ENCODE results near the gene BACE1.
A peak's percentile ranks its signal among the peaks of the same experiment; 100 is the strongest.
"Not testable (repeated sequence)": the region's sequence is repeated elsewhere in the genome, so short reads cannot be mapped to it uniquely, and the experiment has no call there.

Gene BACE1

GRCh38 chr11:117269856-117270255 is 46.2 kb downstream of the BACE1 start:
- Histone ChIP-seq H3K4me3 (ENCODE audit: low read length) (no peak overlapping the region), H3K4me2 (ENCODE audit: low read length) (no peak overlapping the region), H3K9me3 (replicated peaks; ENCODE audit: low read length) (no peaks in the 10 kb centered on the region), H3K27me3 (ENCODE audit: control insufficient read depth, insufficient read depth, low read length) (no peaks in the 10 kb centered on the region), H3K36me3 (ENCODE audit: insufficient read depth, low read length) (no peaks in the 10 kb centered on the region), H3K9ac (ENCODE audit: low read depth, low read length) (no peak overlapping the region), H3K4me1 (ENCODE audit: control insufficient read depth, insufficient read depth, low read length) (peaks cover 10% of the 10 kb centered on the region)

GRCh38 chr11:117265745-117266144 is 50.3 kb downstream of the BACE1 start:
- Histone ChIP-seq H3K36me3 (ENCODE audit: insufficient read depth, low read length) (no peaks in the 10 kb centered on the region), H3K9me3 (replicated peaks; ENCODE audit: low read length) (no peaks in the 10 kb centered on the region), H3K9ac (ENCODE audit: low read depth, low read length) (no peak overlapping the region), H3K4me1 (ENCODE audit: control insufficient read depth, insufficient read depth, low read length) (no peaks in the 10 kb centered on the region), H3K27me3 (ENCODE audit: control insufficient read depth, insufficient read depth, low read length) (no peaks in the 10 kb centered on the region), H3K4me2 (ENCODE audit: low read length) (no peak overlapping the region), H3K4me3 (ENCODE audit: low read length) (no peak overlapping the region)

GRCh38 chr11:117264624-117265323 is 51.3 kb downstream of the BACE1 start:
- not testable (repeated sequence) for H3K36me3 ChIP-seq (ENCODE audit: insufficient read depth, low read length); H3K4me3 ChIP-seq (ENCODE audit: low read length); H3K4me2 ChIP-seq (ENCODE audit: low read length); H3K9me3 ChIP-seq (replicated peaks; ENCODE audit: low read length); H3K9ac ChIP-seq (ENCODE audit: low read depth, low read length); H3K4me1 ChIP-seq (ENCODE audit: control insufficient read depth, insufficient read depth, low read length); H3K27me3 ChIP-seq (ENCODE audit: control insufficient read depth, insufficient read depth, low read length)

- H3K27me3 ChIP-seq (ENCODE audit: control insufficient read depth, insufficient read depth, low read length), result no peaks in the 10 kb centered on the region
These were observed 56.6 kb downstream of the BACE1 start for GRCh38 chr11:117259417-117259816.

GRCh38 chr11:117258576-117258975 is 57.5 kb downstream of the BACE1 start:
- Histone ChIP-seq H3K4me2 (ENCODE audit: low read length) (no peak overlapping the region), H3K27me3 (ENCODE audit: control insufficient read depth, insufficient read depth, low read length) (no peaks in the 10 kb centered on the region), H3K9ac (ENCODE audit: low read depth, low read length) (no peak overlapping the region), H3K9me3 (replicated peaks; ENCODE audit: low read length) (no peaks in the 10 kb centered on the region), H3K4me3 (ENCODE audit: low read length) (no peak overlapping the region), H3K4me1 (ENCODE audit: control insufficient read depth, insufficient read depth, low read length) (peaks cover 11% of the 10 kb centered on the region), H3K36me3 (ENCODE audit: insufficient read depth, low read length) (peaks cover 2% of the 10 kb centered on the region)

More at GRCh38 chr11:117259417-117259816, 56.6 kb downstream of the BACE1 start:
- Histone ChIP-seq H3K4me2 (ENCODE audit: low read length) (peak overlapping the region; percentile 38), H3K36me3 (ENCODE audit: insufficient read depth, low read length) (no peaks in the 10 kb centered on the region), H3K9ac (ENCODE audit: low read depth, low read length) (no peak overlapping the region), H3K9me3 (replicated peaks; ENCODE audit: low read length) (no peaks in the 10 kb centered on the region), H3K4me1 (ENCODE audit: control insufficient read depth, insufficient read depth, low read length) (peaks cover 11% of the 10 kb centered on the region), H3K4me3 (ENCODE audit: low read length) (no peak overlapping the region)

- Histone ChIP-seq H3K9me3 (replicated peaks; ENCODE audit: low read length) (no peaks in the 10 kb centered on the region), H3K4me3 (ENCODE audit: low read length) (no peak overlapping the region), H3K4me1 (ENCODE audit: control insufficient read depth, insufficient read depth, low read length) (peaks cover 11% of the 10 kb centered on the region), H3K27me3 (ENCODE audit: control insufficient read depth, insufficient read depth, low read length) (no peaks in the 10 kb centered on the region), H3K36me3 (ENCODE audit: insufficient read depth, low read length) (peaks cover 2% of the 10 kb centered on the region), H3K4me2 (ENCODE audit: low read length) (no peak overlapping the region), H3K9ac (ENCODE audit: low read depth, low read length) (no peak overlapping the region)
These were observed 59.5 kb downstream of the BACE1 start for GRCh38 chr11:117256573-117256972.

GRCh38 chr11:117255966-117256365 is 60.1 kb downstream of the BACE1 start:
- peaks cover 2% of the 10 kb centered on the region for H3K36me3 ChIP-seq (ENCODE audit: insufficient read depth, low read length)

GRCh38 chr11:117251506-117251905 is 64.5 kb downstream of the BACE1 start:
- Histone ChIP-seq H3K4me1 (ENCODE audit: control insufficient read depth, insufficient read depth, low read length) (no peaks in the 10 kb centered on the region), H3K4me3 (ENCODE audit: low read length) (no peak overlapping the region), H3K9ac (ENCODE audit: low read depth, low read length) (no peak overlapping the region), H3K36me3 (ENCODE audit: insufficient read depth, low read length) (peaks cover 23% of the 10 kb centered on the region), H3K4me2 (ENCODE audit: low read length) (no peak overlapping the region), H3K27me3 (ENCODE audit: control insufficient read depth, insufficient read depth, low read length) (no peaks in the 10 kb centered on the region), H3K9me3 (replicated peaks; ENCODE audit: low read length) (no peaks in the 10 kb centered on the region)

More at GRCh38 chr11:117255966-117256365, 60.1 kb downstream of the BACE1 start:
- Histone ChIP-seq H3K9me3 (replicated peaks; ENCODE audit: low read length) (no peaks in the 10 kb centered on the region), H3K4me2 (ENCODE audit: low read length) (no peak overlapping the region), H3K4me3 (ENCODE audit: low read length) (no peak overlapping the region), H3K27me3 (ENCODE audit: control insufficient read depth, insufficient read depth, low read length) (no peaks in the 10 kb centered on the region), H3K4me1 (ENCODE audit: control insufficient read depth, insufficient read depth, low read length) (peaks cover 11% of the 10 kb centered on the region), H3K9ac (ENCODE audit: low read depth, low read length) (no peak overlapping the region)

GRCh38 chr11:117249571-117249970 is 66.5 kb downstream of the BACE1 start:
- Histone ChIP-seq H3K9me3 (replicated peaks; ENCODE audit: low read length) (no peaks in the 10 kb centered on the region), H3K4me3 (ENCODE audit: low read length) (no peak overlapping the region), H3K4me1 (ENCODE audit: control insufficient read depth, insufficient read depth, low read length) (no peaks in the 10 kb centered on the region), H3K4me2 (ENCODE audit: low read length) (no peak overlapping the region), H3K27me3 (ENCODE audit: control insufficient read depth, insufficient read depth, low read length) (no peaks in the 10 kb centered on the region), H3K9ac (ENCODE audit: low read depth, low read length) (no peak overlapping the region), H3K36me3 (ENCODE audit: insufficient read depth, low read length) (peaks cover 34% of the 10 kb centered on the region)

- Histone ChIP-seq H3K4me1 (ENCODE audit: control insufficient read depth, insufficient read depth, low read length) (no peaks in the 10 kb centered on the region), H3K27me3 (ENCODE audit: control insufficient read depth, insufficient read depth, low read length) (no peaks in the 10 kb centered on the region), H3K9me3 (replicated peaks; ENCODE audit: low read length) (no peaks in the 10 kb centered on the region), H3K9ac (ENCODE audit: low read depth, low read length) (no peak overlapping the region), H3K36me3 (ENCODE audit: insufficient read depth, low read length) (peaks cover 40% of the 10 kb centered on the region), H3K4me2 (ENCODE audit: low read length) (no peak overlapping the region), H3K4me3 (ENCODE audit: low read length) (no peak overlapping the region)
These were observed 67.7 kb downstream of the BACE1 start for GRCh38 chr11:117248341-117248740.

- Histone ChIP-seq H3K27me3 (ENCODE audit: control insufficient read depth, insufficient read depth, low read length) (no peaks in the 10 kb centered on the region), H3K9me3 (replicated peaks; ENCODE audit: low read length) (no peaks in the 10 kb centered on the region), H3K36me3 (ENCODE audit: insufficient read depth, low read length) (peaks cover 18% of the 10 kb centered on the region), H3K4me1 (ENCODE audit: control insufficient read depth, insufficient read depth, low read length) (peaks cover 14% of the 10 kb centered on the region), H3K9ac (ENCODE audit: low read depth, low read length) (no peak overlapping the region), H3K4me3 (ENCODE audit: low read length) (no peak overlapping the region), H3K4me2 (ENCODE audit: low read length) (peak overlapping the region; percentile 13)
These were observed 76.8 kb downstream of the BACE1 start for GRCh38 chr11:117239295-117239694.

- H3K36me3 ChIP-seq (ENCODE audit: insufficient read depth, low read length), result peaks cover 11% of the 10 kb centered on the region
- no peak overlapping the region for H3K4me2 ChIP-seq (ENCODE audit: low read length)
- no peaks in the 10 kb centered on the region for H3K27me3 ChIP-seq (ENCODE audit: control insufficient read depth, insufficient read depth, low read length)
- no peaks in the 10 kb centered on the region for H3K9me3 ChIP-seq (replicated peaks; ENCODE audit: low read length)
- no peak overlapping the region for H3K4me3 ChIP-seq (ENCODE audit: low read length)
- peaks cover 24% of the 10 kb centered on the region for H3K4me1 ChIP-seq (ENCODE audit: control insufficient read depth, insufficient read depth, low read length)
- H3K9ac ChIP-seq (ENCODE audit: low read depth, low read length), result peak overlapping the region; percentile 33
These were observed 77.8 kb downstream of the BACE1 start for GRCh38 chr11:117238221-117238620.
